Measurements from ENCODE around the gene GINS3.
A peak's percentile ranks its signal among the peaks of the same experiment; 100 is the strongest.

Gene GINS3

GRCh38 chr16:58367252-58367651 lies 25.0 kb upstream of the GINS3 start:
- Histone ChIP-seq H3K4me3 (ENCODE audit: low read depth, low read length) (no peak overlapping the region), H3K4me1 (ENCODE audit: control insufficient read depth, insufficient read depth, low read length) (no peaks in the 10 kb centered on the region), H3K36me3 (ENCODE audit: control insufficient read depth in 2 of 2, insufficient read depth in 1 of 2, low read length in 2 of 2) (no peaks in the 10 kb centered on the region), H3K27ac (ENCODE audit: extremely low read depth, low read depth, low read length) (no peak overlapping the region), H3K9me3 (ENCODE audit: control insufficient read depth, insufficient read depth, low read depth, low read length) (no peaks in the 10 kb centered on the region; the same call in 1 of the 2 replicates)
- ChIA-PET POLR2A (no interaction called here), CTCF (interaction anchor here (0.6 kb wide), 1 partner anchor 23 kb away, joined by 3 read pairs; no protein-coding TSS in a partner anchor)
- TF ChIP-seq ZFP3 (tag by site-specific recombination; IDR thresholded peaks at IDR 0.05; ENCODE audit: low read depth) (no peak), ZNF610 (tag by site-specific recombination; IDR thresholded peaks at IDR 0.05; ENCODE audit: borderline replicate concordance) (no peak), ZSCAN4 (tag by site-specific recombination; IDR thresholded peaks at IDR 0.05) (no peak), KLF17 (tag by site-specific recombination; IDR thresholded peaks at IDR 0.05) (no peak)

GRCh38 chr16:58371841-58372240 lies 20.4 kb upstream of the GINS3 start:
- H3K36me3 ChIP-seq (ENCODE audit: control insufficient read depth in 2 of 2, insufficient read depth in 1 of 2, low read length in 2 of 2) = no peaks in the 10 kb centered on the region
- ChIA-PET CTCF (no interaction called here), POLR2A (no interaction called here)
- no peak overlapping the region for H3K27ac ChIP-seq (ENCODE audit: extremely low read depth, low read depth, low read length)
- H3K9me3 ChIP-seq (ENCODE audit: control insufficient read depth, insufficient read depth, low read depth, low read length) = no peaks in the 10 kb centered on the region; the same call in 1 of the 2 replicates
- peak; percentile 97 for TF ChIP-seq ZNF529 (tag by site-specific recombination; IDR thresholded peaks at IDR 0.05; ENCODE audit: insufficient replicate concordance)
- no peak for TF ChIP-seq ZNF501 (tag by site-specific recombination; IDR thresholded peaks at IDR 0.05)
- H3K4me1 ChIP-seq (ENCODE audit: control insufficient read depth, insufficient read depth, low read length) = no peaks in the 10 kb centered on the region
- H3K4me3 ChIP-seq (ENCODE audit: low read depth, low read length) = no peak overlapping the region

GRCh38 chr16:58375386-58375785 lies 16.9 kb upstream of the GINS3 start:
- Histone ChIP-seq H3K4me1 (ENCODE audit: control insufficient read depth, insufficient read depth, low read length) (no peaks in the 10 kb centered on the region), H3K9me3 (ENCODE audit: control insufficient read depth, insufficient read depth, low read depth, low read length) (no peaks in the 10 kb centered on the region; the same call in 1 of the 2 replicates), H3K27ac (ENCODE audit: extremely low read depth, low read depth, low read length) (no peak overlapping the region), H3K4me3 (ENCODE audit: low read depth, low read length) (no peak overlapping the region), H3K36me3 (ENCODE audit: control insufficient read depth in 2 of 2, insufficient read depth in 1 of 2, low read length in 2 of 2) (no peaks in the 10 kb centered on the region)
- CTCF ChIA-PET = interaction anchor here (0.7 kb wide), 1 partner anchor 96 kb away, joined by 3 read pairs; no protein-coding TSS in a partner anchor
- POLR2A ChIA-PET = no interaction called here
- TF ChIP-seq ZSCAN23 (tag by site-specific recombination; IDR thresholded peaks at IDR 0.05) (no peak), ZNF148 (tag by site-specific recombination; IDR thresholded peaks at IDR 0.05; ENCODE audit: borderline replicate concordance) (no peak), ZNF626 (tag by site-specific recombination; IDR thresholded peaks at IDR 0.05) (no peak), ZBTB11 (tag by site-specific recombination; conservative IDR thresholded peaks at IDR 0.05; ENCODE audit: low read depth) (no peak), BCL6B (tag by site-specific recombination; IDR thresholded peaks at IDR 0.05) (no peak), ZNF302 (tag by site-specific recombination; IDR thresholded peaks at IDR 0.05; ENCODE audit: low read depth) (no peak), GFI1B (tag by site-specific recombination; IDR thresholded peaks at IDR 0.05) (no peak), ZBTB20 (tag by site-specific recombination; IDR thresholded peaks at IDR 0.05) (no peak), ZNF223 (tag by site-specific recombination; IDR thresholded peaks at IDR 0.05) (no peak), GLI4 (tag by site-specific recombination; IDR thresholded peaks at IDR 0.05) (no peak), IKZF3 (tag by site-specific recombination; IDR thresholded peaks at IDR 0.05) (no peak), PBX3 (CRISPR knock-in tag; IDR thresholded peaks at IDR 0.05) (no peak), ZNF311 (tag by site-specific recombination; IDR thresholded peaks at IDR 0.05; ENCODE audit: borderline replicate concordance) (no peak)

Data from HEK293 (cell line).